Transverse colon (tissue), 4 donors: ENCODE results near the gene CCDC177. TPM values are rescaled to one million over a fixed set of nuclear protein-coding genes. Genes with fewer than 3 reads are reported as not detected.
A peak's percentile ranks its signal among the peaks of the same experiment; 100 is the strongest.

Experiments
- DNase-seq: peaks from one replicate; pipeline ENCODE4 v3.0.0-alpha.2; 2019
- H3K27ac ChIP-seq, 4 donors: fragments of 200-600 bp; sonication (generic); 2 replicates each; pipeline ENCODE4 v1.5.1; 2016 to 2018; ENCODE audit warnings: inconsistent platforms in 4 of 4
- H3K27me3 ChIP-seq: fragments of 200-600 bp; sonication (generic); 2 replicates; pipeline ENCODE4 v1.5.1; 2017; ENCODE audit warnings: inconsistent platforms
- H3K36me3 ChIP-seq, 4 donors: fragments of 200-600 bp; sonication (generic); 2 replicates each; pipeline ENCODE4 v1.5.1; 2017 to 2019; ENCODE audit warnings: inconsistent platforms in 4 of 4
- H3K4me1 ChIP-seq, 4 donors: fragments of 200-600 bp; sonication (generic); 2 replicates each; pipeline ENCODE4 v1.5.1; 2017 to 2020; ENCODE audit warnings: inconsistent platforms in 4 of 4
- H3K4me3 ChIP-seq, 4 donors: fragments of 200-600 bp; sonication (generic); 1 replicate in 1 of 4; 2 replicates in 3 of 4; pipeline versions ENCODE4 v1.5.1 to v1.6.1; 2017 to 2019; ENCODE audit warnings: inconsistent platforms in 4 of 4
- H3K9me3 ChIP-seq, 2 donors: fragments of 200-600 bp; sonication (generic); 2 replicates each; pipeline ENCODE4 v1.5.1; 2017 to 2019; ENCODE audit warnings: inconsistent platforms in 2 of 2
- CTCF ChIP-seq, 5 experiments: fragments of 200-600 bp in 3 of 5; fragments of 450-650 bp in 2 of 5; sonication (generic) in 3 of 5; IDR thresholded peaks; 1 replicate in 2 of 5; 2 replicates in 3 of 5; pipeline ENCODE4 v1.5.1; 2016 to 2017; ENCODE audit warnings: antibody characterized with exemption in 5 of 5, inconsistent platforms in 3 of 5, mild to moderate bottlenecking in 2 of 5, moderate library complexity in 1 of 5
- EP300 ChIP-seq: sonication (generic); formaldehyde crosslinking; IDR thresholded peaks from one replicate; pipeline ENCODE4 v1.6.1; 2017; ENCODE audit warnings: antibody characterized with exemption, low read depth
- POLR2A ChIP-seq: fragments of 450-650 bp; IDR thresholded peaks from one replicate; pipeline ENCODE4 v1.6.1; 2016; ENCODE audit warnings: antibody characterized with exemption, mild to moderate bottlenecking, moderate library complexity
- POLR2AphosphoS5 ChIP-seq, 3 donors: sonication (generic); formaldehyde crosslinking; IDR thresholded peaks; one replicate each; pipeline ENCODE4 v1.6.1; 2016; ENCODE audit warnings: antibody characterized with exemption in 3 of 3
- WGBS, 2 donors: methylation state at CpG; one replicate each; pipeline ENCODE4 v1.1.5; 2018; ENCODE audit warnings: low coverage in 1 of 2; 5-methylcytosine and 5-hydroxymethylcytosine counted together
- in situ Hi-C, 4 donors: fragments of 200-750 bp; cut with MboI; loops; one replicate each; pipeline versions ENCODE4 v1.15.0 to v1.15.1; 2017; ENCODE audit warnings: low sequenced_read_pairs in 3 of 4, low pct_ligation_motif_present in 1 of 4, low pct_unique_long_range_greater_than_20kb in 1 of 4
- intact Hi-C: fragments of 100-400 bp; cut with DNase I; formaldehyde crosslinking; loops from one replicate; pipeline ENCODE4 v1.15.1; 2023; ENCODE audit warnings: low total_unique reads
- total RNA-seq, 4 donors: library from RNA; depleted of rRNA; stranded (reverse); fragments of >200 nt; gene quantifications; one replicate each; pipeline ENCODE4 v1.1.0, GENCODE V29; 2016

Gene CCDC177
- total RNA-seq, 4 donors from 2014 or later, result not detected

GRCh38 chr14:69540654-69541335 lies 33.9 kb downstream of the CCDC177 start:
- WGBS, 2 donors, result 27 to 41% methylated on average over 4 to 5 of the region's 5 CpGs
- peaks cover 0 to 11% (median 0%) of the 10 kb centered on the region in 4 donors for H3K4me1 ChIP-seq
- intact Hi-C loops, result no loop called here
- DNase-seq, result no peak
- peaks cover 7% of the 10 kb centered on the region for H3K27me3 ChIP-seq
- no peaks in the 10 kb centered on the region for H3K36me3 ChIP-seq
- in situ Hi-C loops, result no loop called here
- H3K9me3 ChIP-seq, result no peaks in the 10 kb centered on the region
- peak overlapping the region in 3 of 4 donors; percentile 25 to 43 (median 35) for H3K27ac ChIP-seq
- no peak overlapping the region for H3K4me3 ChIP-seq
- TF ChIP-seq CTCF (IDR thresholded peaks at IDR 0.05) (no peak), POLR2A (no peak), POLR2AphosphoS5 (IDR thresholded peaks at IDR 0.05) (no peak), EP300 (no peak)

GRCh38 chr14:69539631-69540410 lies 34.9 kb downstream of the CCDC177 start:
- peak; percentile 21 for DNase-seq
- 65 to 70% methylated on average over 3 to 6 of the region's 6 CpGs for WGBS, 2 donors
- intact Hi-C loops, result no loop called here
- peaks cover 0 to 11% (median 0%) of the 10 kb centered on the region in 4 donors for H3K4me1 ChIP-seq
- peak overlapping the region in 1 of 4 donors; percentile 43 for H3K27ac ChIP-seq
- in situ Hi-C loops, result no loop called here
- H3K27me3 ChIP-seq, result peaks cover 3% of the 10 kb centered on the region
- TF ChIP-seq POLR2A, result no peak
- TF ChIP-seq CTCF (IDR thresholded peaks at IDR 0.05), result no peak
- TF ChIP-seq POLR2AphosphoS5 (IDR thresholded peaks at IDR 0.05), result no peak
- TF ChIP-seq EP300, result no peak
- H3K9me3 ChIP-seq, result no peaks in the 10 kb centered on the region
- no peaks in the 10 kb centered on the region for H3K36me3 ChIP-seq
- no peak overlapping the region for H3K4me3 ChIP-seq

- DNase-seq, result no peak
- peaks cover 3% of the 10 kb centered on the region for H3K27me3 ChIP-seq
- intact Hi-C loops, result no loop called here
- no peaks in the 10 kb centered on the region for H3K9me3 ChIP-seq
- WGBS, 2 donors, result 70% methylated on average over 1 of the region's 1 CpG; no CpG with 5 or more reads in 1 of the 2 donors
- in situ Hi-C loops, result no loop called here
- no peak for TF ChIP-seq POLR2A
- no peak for TF ChIP-seq POLR2AphosphoS5 (IDR thresholded peaks at IDR 0.05)
- no peak for TF ChIP-seq CTCF (IDR thresholded peaks at IDR 0.05)
- no peak for TF ChIP-seq EP300
- no peak overlapping the region for H3K27ac ChIP-seq
- no peak overlapping the region for H3K4me3 ChIP-seq
- H3K4me1 ChIP-seq, result peaks cover 0 to 11% (median 0%) of the 10 kb centered on the region in 4 donors
- no peaks in the 10 kb centered on the region for H3K36me3 ChIP-seq
These were observed 35.9 kb downstream of the CCDC177 start for GRCh38 chr14:69538766-69539165.

GRCh38 chr14:69537900-69538299 lies 36.8 kb downstream of the CCDC177 start:
- in situ Hi-C loops (no loop called here), intact Hi-C loops (no loop called here)
- Histone ChIP-seq H3K27ac (no peak overlapping the region), H3K9me3 (no peaks in the 10 kb centered on the region), H3K27me3 (peaks cover 3% of the 10 kb centered on the region), H3K4me3 (no peak overlapping the region), H3K36me3 (no peaks in the 10 kb centered on the region), H3K4me1 (peaks cover 0 to 11% (median 0%) of the 10 kb centered on the region in 4 donors)
- TF ChIP-seq POLR2AphosphoS5 (IDR thresholded peaks at IDR 0.05), result no peak
- TF ChIP-seq CTCF (IDR thresholded peaks at IDR 0.05), result no peak
- no peak for TF ChIP-seq POLR2A
- no peak for TF ChIP-seq EP300
- DNase-seq, result no peak
- 60 to 84% methylated on average over 1 of the region's 1 CpG for WGBS, 2 donors
